HEK293 (cell line): ENCODE measurements around the gene IFRD2.

ENCODE experiments used
- IKZF3 ChIP-seq: fragments of 450-650 bp; IDR thresholded peaks from 2 replicates; pipeline ENCODE4 v1.5.0; 2018; ENCODE audit warnings: missing biosample characterization, mild to moderate bottlenecking, missing genetic modification characterization, moderate library complexity
- KLF10 ChIP-seq: fragments of 450-650 bp; IDR thresholded peaks from 2 replicates; pipeline ENCODE4 v1.5.1; 2018; ENCODE audit warnings: missing biosample characterization, mild to moderate bottlenecking, missing genetic modification characterization
- KLF17 ChIP-seq: fragments of 450-650 bp; formaldehyde crosslinking; IDR thresholded peaks from 2 replicates; pipeline ENCODE4 v1.5.1; 2016; ENCODE audit warnings: missing biosample characterization, missing genetic modification characterization
- OVOL3 ChIP-seq: fragments of 450-650 bp; formaldehyde crosslinking; IDR thresholded peaks from 2 replicates; pipeline ENCODE4 v1.5.1; 2016; ENCODE audit warnings: missing biosample characterization, missing genetic modification characterization
- RBAK ChIP-seq: fragments of 450-650 bp; formaldehyde crosslinking; IDR thresholded peaks from 2 replicates; pipeline ENCODE4 v1.5.1; 2016; ENCODE audit warnings: missing biosample characterization, missing genetic modification characterization
- SP2 ChIP-seq: fragments of 450-650 bp; formaldehyde crosslinking; IDR thresholded peaks from 2 replicates; pipeline ENCODE4 v1.5.1; 2016; ENCODE audit warnings: missing biosample characterization, missing genetic modification characterization
- WT1 ChIP-seq: fragments of 450-650 bp; formaldehyde crosslinking; IDR thresholded peaks from 2 replicates; pipeline ENCODE4 v1.5.1; 2016; ENCODE audit warnings: missing biosample characterization, missing genetic modification characterization
- YY1 ChIP-seq: fragments of 450-650 bp; formaldehyde crosslinking; IDR thresholded peaks from 2 replicates; pipeline ENCODE4 v1.5.1; 2018; ENCODE audit warnings: missing biosample characterization, missing genetic modification characterization
- ZBTB17 ChIP-seq: fragments of 450-650 bp; formaldehyde crosslinking; IDR thresholded peaks from 2 replicates; pipeline ENCODE4 v1.5.1; 2016; ENCODE audit warnings: missing biosample characterization, missing genetic modification characterization
- ZEB2 ChIP-seq: fragments of 450-650 bp; formaldehyde crosslinking; IDR thresholded peaks from 2 replicates; pipeline ENCODE4 v1.5.1; 2016; ENCODE audit warnings: missing biosample characterization, missing genetic modification characterization
- ZFHX2 ChIP-seq: fragments of 450-650 bp; formaldehyde crosslinking; conservative IDR thresholded peaks from 2 replicates; pipeline ENCODE4 v1.5.1; 2016; ENCODE audit warnings: missing biosample characterization, missing genetic modification characterization
- ZNF114 ChIP-seq: fragments of 450-650 bp; formaldehyde crosslinking; IDR thresholded peaks from 2 replicates; pipeline ENCODE4 v1.5.0; 2017; ENCODE audit warnings: missing biosample characterization, missing genetic modification characterization
- ZNF140 ChIP-seq: fragments of 450-650 bp; formaldehyde crosslinking; IDR thresholded peaks from 2 replicates; pipeline ENCODE4 v1.5.1; 2016; ENCODE audit warnings: missing biosample characterization, missing genetic modification characterization
- ZNF184 ChIP-seq: fragments of 450-650 bp; IDR thresholded peaks from 2 replicates; pipeline ENCODE4 v1.5.1; 2018; ENCODE audit warnings: missing biosample characterization, mild to moderate bottlenecking, missing genetic modification characterization
- ZNF19 ChIP-seq: fragments of 450-650 bp; formaldehyde crosslinking; IDR thresholded peaks from 2 replicates; pipeline ENCODE4; 2016; ENCODE audit warnings: missing biosample characterization, missing genetic modification characterization, low read depth
- ZNF2 ChIP-seq: fragments of 450-650 bp; formaldehyde crosslinking; IDR thresholded peaks from 2 replicates; pipeline ENCODE4 v1.5.1; 2016; ENCODE audit warnings: missing biosample characterization, missing genetic modification characterization
- ZNF223 ChIP-seq: fragments of 450-650 bp; formaldehyde crosslinking; IDR thresholded peaks from 2 replicates; pipeline ENCODE4 v1.5.1; 2016; ENCODE audit warnings: missing biosample characterization, missing genetic modification characterization
- ZNF266 ChIP-seq: fragments of 450-650 bp; formaldehyde crosslinking; IDR thresholded peaks from 2 replicates; pipeline ENCODE4 v1.5.1; 2016; ENCODE audit warnings: missing biosample characterization, missing genetic modification characterization, low read depth
- ZNF274 ChIP-seq, 2 experiments: fragments of 200-500 bp in 1 of 2; fragments of 450-650 bp in 1 of 2; sonication (Bioruptor generic) in 1 of 2; formaldehyde crosslinking in 1 of 2; IDR thresholded peaks; 2 replicates each; pipeline versions ENCODE4 v1.5.1 to v1.6.1; 2014 to 2016; ENCODE audit warnings: borderline replicate concordance in 1 of 2, inconsistent platforms in 1 of 2, low read length in 1 of 2, missing biosample characterization in 1 of 2, missing genetic modification characterization in 1 of 2
- ZNF354C ChIP-seq: fragments of 450-650 bp; formaldehyde crosslinking; IDR thresholded peaks from 2 replicates; pipeline ENCODE4 v1.5.1; 2016; ENCODE audit warnings: missing biosample characterization, missing genetic modification characterization, low read depth, borderline replicate concordance
- ZNF362 ChIP-seq: fragments of 450-650 bp; formaldehyde crosslinking; IDR thresholded peaks from 2 replicates; pipeline ENCODE4 v1.5.1; 2016; ENCODE audit warnings: missing biosample characterization, missing genetic modification characterization
- ZNF37A ChIP-seq: fragments of 450-650 bp; IDR thresholded peaks from 2 replicates; pipeline ENCODE4 v1.5.1; 2018; ENCODE audit warnings: missing biosample characterization, missing genetic modification characterization
- ZNF404 ChIP-seq: fragments of 450-650 bp; formaldehyde crosslinking; IDR thresholded peaks from 2 replicates; pipeline ENCODE4 v1.5.1; 2017; ENCODE audit warnings: missing biosample characterization, missing genetic modification characterization
- ZNF501 ChIP-seq: fragments of 450-650 bp; formaldehyde crosslinking; IDR thresholded peaks from 2 replicates; pipeline ENCODE4 v1.5.1; 2016; ENCODE audit warnings: missing biosample characterization, missing genetic modification characterization
- ZNF548 ChIP-seq: fragments of 450-650 bp; formaldehyde crosslinking; IDR thresholded peaks from 2 replicates; pipeline ENCODE4 v1.5.1; 2016; ENCODE audit warnings: missing biosample characterization, missing genetic modification characterization
- ZNF555 ChIP-seq: fragments of 450-650 bp; formaldehyde crosslinking; conservative IDR thresholded peaks from 2 replicates; pipeline ENCODE4 v1.5.1; 2017; ENCODE audit warnings: missing biosample characterization, mild to moderate bottlenecking, missing genetic modification characterization, inconsistent platforms
- ZNF621 ChIP-seq: fragments of 450-650 bp; formaldehyde crosslinking; IDR thresholded peaks from 2 replicates; pipeline ENCODE4 v1.5.1; 2017; ENCODE audit warnings: missing biosample characterization, missing genetic modification characterization
- ZNF623 ChIP-seq: fragments of 450-650 bp; formaldehyde crosslinking; IDR thresholded peaks from 2 replicates; pipeline ENCODE4 v1.5.1; 2016; ENCODE audit warnings: missing biosample characterization, missing genetic modification characterization
- ZNF624 ChIP-seq: fragments of 450-650 bp; formaldehyde crosslinking; IDR thresholded peaks from 2 replicates; pipeline ENCODE4 v1.5.1; 2017; ENCODE audit warnings: missing biosample characterization, missing genetic modification characterization
- ZNF629 ChIP-seq: fragments of 450-650 bp; formaldehyde crosslinking; IDR thresholded peaks from 2 replicates; pipeline ENCODE4 v1.5.1; 2017; ENCODE audit warnings: missing biosample characterization, missing genetic modification characterization
- ZNF639 ChIP-seq: fragments of 450-650 bp; formaldehyde crosslinking; IDR thresholded peaks from 2 replicates; pipeline ENCODE4 v1.5.1; 2016; ENCODE audit warnings: missing biosample characterization, missing genetic modification characterization
- ZNF654 ChIP-seq: fragments of 450-650 bp; formaldehyde crosslinking; IDR thresholded peaks from 2 replicates; pipeline ENCODE4 v1.5.1; 2016; ENCODE audit warnings: low read depth, missing biosample characterization, missing genetic modification characterization
- ZNF664 ChIP-seq: fragments of 450-650 bp; formaldehyde crosslinking; IDR thresholded peaks from 2 replicates; pipeline ENCODE4 v1.5.1; 2016; ENCODE audit warnings: missing biosample characterization, missing genetic modification characterization
- ZNF830 ChIP-seq: fragments of 450-650 bp; IDR thresholded peaks from 2 replicates; pipeline ENCODE4 v1.5.0; 2018; ENCODE audit warnings: missing biosample characterization, missing genetic modification characterization, low read depth, mild to moderate bottlenecking, moderate library complexity
- ZSCAN23 ChIP-seq: fragments of 450-650 bp; formaldehyde crosslinking; IDR thresholded peaks from 2 replicates; pipeline ENCODE4 v1.5.1; 2016; ENCODE audit warnings: missing biosample characterization, missing genetic modification characterization
- ZSCAN4 ChIP-seq: fragments of 450-650 bp; formaldehyde crosslinking; IDR thresholded peaks from 2 replicates; pipeline ENCODE4 v1.5.1; 2017; ENCODE audit warnings: missing biosample characterization, missing genetic modification characterization

IFRD2 gene

GRCh38 chr3:50260027-50260941 is 31.9 kb downstream of the IFRD2 start (continued):
- peak; percentile 77 for TF ChIP-seq ZFHX2 (tag by site-specific recombination)
- TF ChIP-seq ZNF223 = no peak
- no peak for TF ChIP-seq ZNF266 (tag by site-specific recombination)
- no peak for TF ChIP-seq ZSCAN4 (tag by site-specific recombination)
- no peak for TF ChIP-seq ZNF624
- no peak for TF ChIP-seq RBAK (tag by site-specific recombination)
- peak; percentile 75 for TF ChIP-seq ZBTB17
- no peak for TF ChIP-seq ZEB2 (tag by site-specific recombination)
- no peak for TF ChIP-seq ZNF37A (tag by site-specific recombination)
- peak; percentile 72; the same call in 1 of the 2 replicates for TF ChIP-seq ZNF629
- TF ChIP-seq ZNF184 (tag by site-specific recombination) = no peak
- TF ChIP-seq ZNF639 (tag by site-specific recombination) = no peak
- no peak for TF ChIP-seq ZNF274 (IDR thresholded peaks at IDR 0.05; ENCODE audit: low read length)
- TF ChIP-seq ZNF274 (tag by site-specific recombination; IDR thresholded peaks at IDR 0.05; ENCODE audit: borderline replicate concordance) = no peak
- 0 out of 2 replicates have a peak, but pooled peaks have one; percentile 20 for TF ChIP-seq KLF10 (tag by site-specific recombination)
- TF ChIP-seq ZNF654 = no peak; the same call in 1 of the 2 replicates
- TF ChIP-seq WT1 (tag by site-specific recombination) = no peak
- no peak for TF ChIP-seq ZNF501
- no peak for TF ChIP-seq ZSCAN23
- peak; percentile 44; the same call in 1 of the 2 replicates for TF ChIP-seq ZNF2 (tag by site-specific recombination)
- no peak for TF ChIP-seq OVOL3
- TF ChIP-seq ZNF114 (tag by site-specific recombination) = no peak
- no peak for TF ChIP-seq ZNF621 (tag by site-specific recombination)
- TF ChIP-seq ZNF19 (tag by site-specific recombination) = no peak
- TF ChIP-seq ZNF140 = no peak
- TF ChIP-seq KLF17 (tag by site-specific recombination) = peak; percentile 34
- TF ChIP-seq ZNF362 = no peak
- 0 out of 2 replicates have a peak, but pooled peaks have one; percentile 12 for TF ChIP-seq YY1 (tag by site-specific recombination)
- TF ChIP-seq ZNF555 (tag by site-specific recombination) = no peak
- no peak for TF ChIP-seq ZNF354C
- no peak for TF ChIP-seq ZNF548 (tag by site-specific recombination)
- TF ChIP-seq ZNF664 (tag by site-specific recombination) = no peak
- no peak for TF ChIP-seq ZNF623 (tag by site-specific recombination)
- peak; percentile 58 for TF ChIP-seq SP2 (tag by site-specific recombination)
- TF ChIP-seq ZNF830 = no peak
- TF ChIP-seq IKZF3 (tag by site-specific recombination) = no peak
- no peak for TF ChIP-seq ZNF404
